ENCODE results near the gene BCL2L13. TPM values are rescaled to one million over a fixed set of nuclear protein-coding genes. Genes with fewer than 3 reads are reported as not detected.

BCL2L13 gene
- total RNA-seq, 2 experiments from 2014 or later = 36.1 to 38.3 TPM

DNA sequence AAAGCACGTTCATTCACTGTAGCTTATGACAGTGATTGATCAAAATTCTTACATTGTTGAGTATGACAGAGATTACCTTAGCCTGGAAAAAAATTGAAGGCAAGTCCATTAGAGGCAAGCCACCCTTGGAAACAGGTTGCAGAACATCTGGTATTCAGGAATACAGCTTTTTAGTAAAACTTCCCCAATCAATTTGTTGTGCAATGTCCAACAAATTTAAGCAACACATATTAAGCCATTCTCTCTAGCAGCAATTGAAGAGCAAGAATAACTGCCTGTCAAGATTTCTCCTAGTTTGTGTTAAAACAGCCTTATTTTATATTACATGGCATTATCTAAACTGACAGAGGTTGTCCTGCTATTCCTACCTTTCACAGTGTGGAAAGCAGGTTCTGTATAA lies 37.0 kb downstream of the BCL2L13 start:
- Mint-ChIP-seq H3K27ac (no peak overlapping the region), H3K36me3 (ENCODE audit: low read depth) (peaks cover 4% of the 10 kb centered on the region), H3K4me3 (no peak overlapping the region), H3K9me3 (no peaks in the 10 kb centered on the region), H3K27me3 (no peaks in the 10 kb centered on the region), H3K4me1 (ENCODE audit: low read depth) (peaks cover 30% of the 10 kb centered on the region)
- no peak for DNase-seq
- ChIA-PET POLR2A (no interaction called here), CTCF (interaction anchor here (1.4 kb wide), 1 partner anchor 66 kb away, joined by 3 read pairs; no protein-coding TSS in a partner anchor)
- TF ChIP-seq, protein P1, sequence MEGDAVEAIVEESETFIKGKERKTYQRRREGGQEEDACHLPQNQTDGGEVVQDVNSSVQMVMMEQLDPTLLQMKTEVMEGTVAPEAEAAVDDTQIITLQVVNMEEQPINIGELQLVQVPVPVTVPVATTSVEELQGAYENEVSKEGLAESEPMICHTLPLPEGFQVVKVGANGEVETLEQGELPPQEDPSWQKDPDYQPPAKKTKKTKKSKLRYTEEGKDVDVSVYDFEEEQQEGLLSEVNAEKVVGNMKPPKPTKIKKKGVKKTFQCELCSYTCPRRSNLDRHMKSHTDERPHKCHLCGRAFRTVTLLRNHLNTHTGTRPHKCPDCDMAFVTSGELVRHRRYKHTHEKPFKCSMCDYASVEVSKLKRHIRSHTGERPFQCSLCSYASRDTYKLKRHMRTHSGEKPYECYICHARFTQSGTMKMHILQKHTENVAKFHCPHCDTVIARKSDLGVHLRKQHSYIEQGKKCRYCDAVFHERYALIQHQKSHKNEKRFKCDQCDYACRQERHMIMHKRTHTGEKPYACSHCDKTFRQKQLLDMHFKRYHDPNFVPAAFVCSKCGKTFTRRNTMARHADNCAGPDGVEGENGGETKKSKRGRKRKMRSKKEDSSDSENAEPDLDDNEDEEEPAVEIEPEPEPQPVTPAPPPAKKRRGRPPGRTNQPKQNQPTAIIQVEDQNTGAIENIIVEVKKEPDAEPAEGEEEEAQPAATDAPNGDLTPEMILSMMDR (IDR thresholded peaks at IDR 0.05) = no peak
- no peak for ATAC-seq
- intact Hi-C loops (cut with micrococcal nuclease) = no loop called here

DNA sequence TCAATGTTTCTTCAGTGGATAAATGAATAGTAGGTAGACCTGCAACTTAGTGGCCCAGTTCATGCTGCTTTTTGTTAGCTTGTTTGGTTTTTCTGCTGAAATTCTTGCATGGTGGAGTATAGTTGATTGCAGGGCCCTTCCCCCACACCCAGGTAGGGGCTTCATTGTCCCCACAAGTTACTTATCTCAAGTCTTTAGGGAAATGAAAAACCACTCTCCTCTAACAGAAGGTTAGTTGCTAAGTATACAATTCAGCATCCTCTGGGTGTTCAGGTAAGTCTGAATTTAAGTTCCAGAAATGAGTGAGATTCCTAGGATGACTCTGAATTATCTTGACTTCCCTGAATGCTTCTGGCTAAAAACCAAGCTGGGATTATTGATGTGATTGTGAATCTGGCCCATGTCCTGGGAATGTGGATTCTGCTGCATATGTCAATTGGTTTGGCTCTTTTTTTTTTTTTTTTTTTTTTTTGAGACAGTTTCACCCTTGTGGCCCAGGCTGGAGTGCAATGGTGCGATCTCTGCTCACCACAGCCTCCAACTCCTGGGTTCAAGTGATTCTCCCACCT lies 40.3 kb downstream of the BCL2L13 start:
- ATAC-seq (no peak), DNase-seq (no peak)
- H3K27me3 Mint-ChIP-seq = no peaks in the 10 kb centered on the region
- H3K36me3 Mint-ChIP-seq (ENCODE audit: low read depth) = no peaks in the 10 kb centered on the region
- intact Hi-C loops (cut with micrococcal nuclease) = no loop called here
- H3K9me3 Mint-ChIP-seq = no peaks in the 10 kb centered on the region
- H3K4me1 Mint-ChIP-seq (ENCODE audit: low read depth) = peaks cover 6% of the 10 kb centered on the region
- TF ChIP-seq, protein P1 (IDR thresholded peaks at IDR 0.05) = no peak
- H3K4me3 Mint-ChIP-seq = no peak overlapping the region
- POLR2A ChIA-PET = no interaction called here
- CTCF ChIA-PET = interaction anchor here (0.9 kb wide), 1 partner anchor 28 kb away, joined by 3 read pairs; no protein-coding TSS in a partner anchor
- H3K27ac Mint-ChIP-seq = no peak overlapping the region

DNA sequence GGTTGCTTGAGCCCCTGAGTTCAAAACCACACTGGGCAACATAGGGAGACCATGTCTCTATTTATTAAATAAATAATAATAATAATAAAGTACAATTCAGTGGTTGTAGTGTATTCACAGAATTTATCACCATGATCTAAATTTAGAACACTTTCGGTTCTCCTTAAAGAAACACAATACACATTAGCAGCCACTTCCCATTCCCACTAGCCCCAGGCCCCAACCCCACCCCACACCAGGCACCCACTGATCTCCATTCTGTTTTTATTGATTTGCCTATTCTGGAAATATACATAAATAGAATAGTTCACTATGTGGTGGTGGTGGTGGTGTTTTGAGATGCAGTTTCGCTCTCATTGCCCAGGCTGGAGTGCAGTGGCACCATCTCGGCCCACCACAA lies 45.7 kb downstream of the BCL2L13 start:
- ChIA-PET POLR2A (no interaction called here), CTCF (no interaction called here)
- Mint-ChIP-seq H3K36me3 (ENCODE audit: low read depth) (peaks cover 3% of the 10 kb centered on the region), H3K4me1 (ENCODE audit: low read depth) (no peaks in the 10 kb centered on the region), H3K9me3 (no peaks in the 10 kb centered on the region), H3K27me3 (no peaks in the 10 kb centered on the region), H3K27ac (no peak overlapping the region), H3K4me3 (no peak overlapping the region)
- TF ChIP-seq, protein P1 (IDR thresholded peaks at IDR 0.05) = no peak
- DNase-seq (no peak), ATAC-seq (no peak)
- intact Hi-C loops (cut with micrococcal nuclease) = no loop called here

DNA sequence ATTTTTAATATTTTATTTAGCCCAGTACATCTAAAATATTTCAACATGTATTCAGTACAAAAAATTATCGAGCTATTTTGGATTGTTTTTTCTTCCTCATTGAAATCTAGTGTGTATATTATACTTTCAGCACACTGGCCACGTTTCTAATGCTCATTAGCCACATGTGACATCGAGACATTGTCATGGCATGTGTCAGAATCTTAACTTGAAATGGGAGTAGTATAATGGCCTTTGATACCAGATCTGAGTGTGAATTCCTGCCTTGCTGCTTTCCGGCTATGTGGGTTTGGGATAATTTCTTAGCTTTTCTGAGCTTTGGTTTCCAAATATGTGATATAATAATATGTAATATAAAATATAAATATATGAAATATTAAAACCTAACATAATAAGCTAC lies 54.3 kb downstream of the BCL2L13 start:
- ATAC-seq (no peak), DNase-seq (no peak)
- Mint-ChIP-seq H3K27ac (no peak overlapping the region), H3K27me3 (no peaks in the 10 kb centered on the region), H3K4me3 (no peak overlapping the region), H3K36me3 (ENCODE audit: low read depth) (peaks cover 7% of the 10 kb centered on the region), H3K4me1 (ENCODE audit: low read depth) (peaks cover 5% of the 10 kb centered on the region), H3K9me3 (no peaks in the 10 kb centered on the region)
- TF ChIP-seq, protein P1 (IDR thresholded peaks at IDR 0.05) = no peak
- intact Hi-C loops (cut with micrococcal nuclease) = no loop called here
- POLR2A ChIA-PET = no interaction called here
- CTCF ChIA-PET = no interaction called here

DNA sequence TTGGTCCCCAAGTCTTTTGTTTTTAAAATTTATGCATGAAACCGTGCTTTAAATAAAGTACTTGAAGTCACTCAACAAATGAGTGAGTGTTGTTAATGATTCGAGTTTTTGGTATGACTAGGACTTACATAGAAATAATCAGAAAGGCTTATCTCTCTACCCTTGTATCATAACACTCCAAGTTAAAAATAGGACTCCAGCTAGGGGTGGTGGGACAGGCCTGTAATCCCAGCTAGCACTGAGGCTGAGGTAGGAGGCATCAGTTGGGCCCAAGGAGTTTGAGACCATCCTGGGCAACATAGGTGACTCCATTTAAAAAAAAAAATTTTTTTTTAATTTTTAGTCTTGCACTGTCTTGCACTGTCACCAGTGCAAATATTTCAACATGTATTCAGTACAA lies 55.6 kb downstream of the BCL2L13 start:
- Mint-ChIP-seq H3K27ac (no peak overlapping the region), H3K36me3 (ENCODE audit: low read depth) (peaks cover 7% of the 10 kb centered on the region), H3K4me3 (no peak overlapping the region), H3K27me3 (no peaks in the 10 kb centered on the region), H3K9me3 (no peaks in the 10 kb centered on the region), H3K4me1 (ENCODE audit: low read depth) (peaks cover 9% of the 10 kb centered on the region)
- TF ChIP-seq, protein P1 (IDR thresholded peaks at IDR 0.05) = no peak
- intact Hi-C loops (cut with micrococcal nuclease) = no loop called here
- ChIA-PET CTCF (no interaction called here), POLR2A (no interaction called here)
- ATAC-seq = no peak
- DNase-seq = no peak
